ENCODE measurements around the gene SOAT2.

SOAT2 gene

GRCh38 chr12:53102883-53103807 lies at the start of gene SOAT2:
TSS of gene SOAT2 (plus strand) at chr12:53103486. CDS start at chr12:53103578, 92 bp downstream.
- DNase-seq (ENCODE audit: low spot score), result no peak

GRCh38 chr12:53054112-53054878 lies 49.0 kb upstream of the SOAT2 start:
- DNase-seq (ENCODE audit: low spot score), result peak; percentile 70

- no peak for DNase-seq (ENCODE audit: low spot score)
These were observed 47.6 kb upstream of the SOAT2 start for GRCh38 chr12:53055471-53056266.

- DNase-seq (ENCODE audit: low spot score), result no peak
These were observed 47.0 kb upstream of the SOAT2 start for GRCh38 chr12:53056296-53056695.

GRCh38 chr12:53056901-53057300 lies 46.4 kb upstream of the SOAT2 start:
- DNase-seq (ENCODE audit: low spot score), result no peak

GRCh38 chr12:53057816-53058500 lies 45.3 kb upstream of the SOAT2 start:
- DNase-seq (ENCODE audit: low spot score), result no peak

GRCh38 chr12:53058674-53059433 lies 44.4 kb upstream of the SOAT2 start:
- DNase-seq (ENCODE audit: low spot score), result no peak

GRCh38 chr12:53059434-53060063 lies 43.7 kb upstream of the SOAT2 start:
- DNase-seq (ENCODE audit: low spot score), result no peak

GRCh38 chr12:53060064-53060720 lies 43.1 kb upstream of the SOAT2 start:
- DNase-seq (ENCODE audit: low spot score), result no peak

GRCh38 chr12:53060721-53061276 lies 42.5 kb upstream of the SOAT2 start:
- DNase-seq (ENCODE audit: low spot score), result no peak

GRCh38 chr12:53061404-53062010 lies 41.8 kb upstream of the SOAT2 start:
- no peak for DNase-seq (ENCODE audit: low spot score)

- DNase-seq (ENCODE audit: low spot score), result no peak
These were observed 41.0 kb upstream of the SOAT2 start for GRCh38 chr12:53062011-53062961.

- DNase-seq (ENCODE audit: low spot score), result no peak
These were observed 40.1 kb upstream of the SOAT2 start for GRCh38 chr12:53062977-53063707.

GRCh38 chr12:53063708-53064612 lies 39.3 kb upstream of the SOAT2 start:
- no peak for DNase-seq (ENCODE audit: low spot score)

- DNase-seq (ENCODE audit: low spot score), result no peak
These were observed 38.5 kb upstream of the SOAT2 start for GRCh38 chr12:53064613-53065436.

All from kidney capillary endothelial cell (primary cell).